Left cardiac atrium (tissue), 4 donors: ENCODE measurements around the gene PAGE2B. TPM values are rescaled to one million over a fixed set of nuclear protein-coding genes. Genes with fewer than 3 reads are reported as not detected.
"Not testable (repeated sequence)": the region's sequence is repeated elsewhere in the genome, so short reads cannot be mapped to it uniquely, and the experiment has no call there.

Source experiments
- ATAC-seq, 2 donors: fragments of 200-7000 bp; cut with Tn5 transposase; one replicate each; pipeline ENCODE4 v1.9.1; 2020; ENCODE audit warnings: mild to moderate bottlenecking in 2 of 2, moderate library complexity in 2 of 2
- DNase-seq: peaks from one replicate; pipeline ENCODE4 v3.0.0-alpha.2; 2020
- intact Hi-C, 2 donors: fragments of 100-400 bp; cut with DNase I; formaldehyde crosslinking; loops; one replicate each; pipeline versions ENCODE4 v1.14.1 to v1.15.1; 2022 to 2023
- long read RNA-seq: library from polyadenylated mRNA; unstranded; transcript quantifications from one replicate; pipeline ENCODE4 v2.0.0, GENCODE V29; 2021
- total RNA-seq, 2 donors: library from RNA; stranded (reverse); fragmentation: NEBNext Ultra II Directional; extraction: Animal tissue kit (Norgen Biotek cat#: 25700); gene quantifications; one replicate each; pipeline ENCODE4 v1.2.1, GENCODE V29; 2021
- donor health status: DM: no; HTN: yes; CAD: no.
- donor health status: DM: no; HTN: yes; CAD: no; lungs with severe emphysema.
- donor health status: DM: yes; HTN: yes; CAD: no.
- donor health status: Dilated cardiomyopathy.

PAGE2B gene, protein sequence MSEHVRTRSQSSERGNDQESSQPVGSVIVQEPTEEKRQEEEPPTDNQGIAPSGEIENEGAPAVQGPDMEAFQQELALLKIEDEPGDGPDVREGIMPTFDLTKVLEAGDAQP
- total RNA-seq: not detected
- long read RNA-seq: 0 reads

DNA sequence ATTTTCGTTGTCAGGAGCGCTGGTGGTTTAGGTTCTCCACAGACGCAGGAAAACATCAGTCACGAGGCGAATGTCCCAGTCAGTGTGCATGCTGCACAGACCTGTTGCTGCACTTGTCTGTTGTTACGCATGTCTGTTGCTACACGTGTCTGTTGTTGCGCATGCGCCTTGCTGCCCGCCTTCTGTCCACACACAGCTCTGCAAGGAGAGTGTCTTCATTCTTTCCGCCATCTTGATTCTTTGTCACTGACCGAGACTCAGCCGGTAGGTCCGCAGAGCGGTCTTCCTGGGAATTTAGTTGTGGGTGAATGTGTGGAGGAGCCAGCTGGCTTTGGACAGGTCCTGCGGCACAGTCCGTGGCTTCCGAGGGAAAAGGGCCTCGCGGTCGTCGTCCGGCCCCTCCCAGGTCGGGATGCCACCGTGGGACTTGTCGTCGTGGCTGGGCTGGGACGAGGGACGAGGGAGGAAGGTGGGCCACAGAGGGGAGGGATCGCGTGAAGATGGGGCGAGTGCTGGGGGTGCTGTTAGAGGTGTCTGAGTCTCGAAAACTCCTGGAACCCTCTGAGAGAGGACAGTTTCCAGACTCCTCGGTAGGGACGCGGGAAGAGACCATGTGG, at the start of gene PAGE2B:
TSS of gene PAGE2B (plus strand) at position 180 of the 617 bp plus-strand sequence. CDS start 1,012 bp downstream, outside the sequence.
- no peak for DNase-seq
- intact Hi-C loops: no loop called here
- no peak for ATAC-seq

DNA sequence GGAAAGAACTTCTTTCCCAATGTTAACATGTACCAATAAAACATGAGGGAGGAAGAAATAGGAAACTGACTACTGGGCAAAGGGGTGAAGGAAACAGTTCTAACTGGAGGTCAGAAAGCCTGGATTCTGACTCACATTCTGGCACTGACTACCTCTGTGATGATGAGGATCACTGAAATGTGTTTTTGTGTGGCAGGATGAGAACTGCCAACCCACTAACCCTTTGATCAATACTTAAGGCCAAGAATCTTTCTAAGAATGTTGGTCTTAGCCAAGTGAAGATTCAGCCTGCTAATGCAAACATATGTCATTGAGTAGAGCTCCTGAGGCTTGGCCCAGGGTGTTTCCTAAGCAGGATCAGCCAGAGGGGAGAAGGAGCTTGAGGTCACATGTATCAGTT, 48.7 kb upstream of the PAGE2B start:
- DNase-seq (no peak), ATAC-seq (no peak)
- intact Hi-C loops: no loop called here

DNA sequence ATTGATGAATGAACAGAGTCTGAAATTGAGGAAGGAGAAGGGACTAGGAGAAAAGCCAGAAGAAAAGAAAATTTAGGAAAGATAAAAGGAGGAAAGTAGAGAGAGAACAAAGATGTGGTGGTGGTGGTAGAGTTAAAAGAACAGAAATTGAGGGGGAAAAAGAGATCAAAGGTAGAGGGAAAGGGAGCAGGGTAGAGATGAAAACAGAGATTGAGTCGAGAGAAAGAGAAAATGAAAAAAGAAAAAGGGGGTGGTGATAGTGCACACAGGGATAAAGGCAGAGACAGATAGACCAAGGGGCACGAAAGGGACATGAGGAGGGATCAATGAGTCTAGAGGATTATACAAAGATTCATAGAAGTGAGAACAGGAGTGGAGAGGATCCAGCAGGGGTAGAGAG, 48.0 kb upstream of the PAGE2B start:
- ATAC-seq: no peak
- intact Hi-C loops: no loop called here
- DNase-seq: no peak

DNA sequence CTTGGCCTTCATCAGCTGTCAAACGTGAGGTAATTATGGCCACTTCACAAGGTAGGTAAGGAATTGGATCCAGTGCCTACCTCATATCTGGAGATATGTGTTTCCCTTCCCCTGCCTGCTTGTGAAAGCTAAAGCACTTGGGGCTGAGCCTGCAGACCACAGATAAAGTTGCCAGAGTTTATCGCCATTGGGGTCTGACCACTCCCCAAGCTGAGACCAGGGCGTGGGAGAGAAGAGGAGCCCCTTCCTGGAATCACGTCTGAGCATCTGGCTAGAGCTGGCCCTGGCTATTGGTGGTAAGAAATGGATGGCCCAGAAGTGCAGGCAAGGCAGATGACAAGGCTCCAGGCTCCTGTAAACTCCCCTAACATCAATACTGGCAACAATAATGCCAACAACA, 46.8 kb upstream of the PAGE2B start:
- DNase-seq: no peak
- no peak for ATAC-seq
- intact Hi-C loops: no loop called here

DNA sequence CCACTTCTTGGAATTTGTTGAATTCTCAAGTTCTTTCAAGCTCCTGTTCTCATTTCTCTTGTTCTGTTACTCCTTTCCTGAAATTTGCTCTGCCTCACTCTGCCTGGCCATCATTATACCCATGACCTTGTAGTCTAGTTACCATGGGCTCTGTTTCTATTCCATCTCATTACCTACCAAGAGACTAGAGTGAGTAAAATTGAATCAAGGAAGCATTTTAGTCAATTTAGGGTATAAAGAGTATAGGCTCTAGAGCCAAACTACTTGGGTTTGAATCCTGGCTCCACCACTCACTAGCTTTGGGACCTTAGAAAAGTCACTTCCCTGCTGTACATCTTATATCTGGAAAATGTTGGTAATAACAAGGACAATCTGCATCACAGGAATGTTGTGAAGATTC, 46.2 kb upstream of the PAGE2B start:
- no peak for DNase-seq
- ATAC-seq: no peak
- intact Hi-C loops: no loop called here

DNA sequence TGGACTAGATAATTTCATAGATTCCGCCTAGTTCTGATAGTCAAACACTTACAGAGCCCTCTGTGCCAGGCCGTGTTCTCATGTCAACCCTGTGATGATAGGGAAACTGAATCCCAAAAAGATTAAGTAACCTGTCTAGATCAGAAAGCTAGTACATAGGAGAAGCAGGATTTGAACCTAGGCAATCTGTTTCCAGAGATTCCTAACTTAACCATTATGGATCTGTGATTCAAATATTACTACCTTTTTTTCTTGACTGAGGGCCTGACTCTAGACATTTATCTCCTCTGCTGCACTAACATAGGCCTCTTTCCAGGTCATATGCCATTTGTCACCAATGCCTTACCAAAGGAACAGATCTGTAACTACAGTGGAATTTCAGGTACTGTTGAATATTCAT, 45.5 kb upstream of the PAGE2B start:
- intact Hi-C loops: no loop called here
- no peak for ATAC-seq
- DNase-seq: no peak

DNA sequence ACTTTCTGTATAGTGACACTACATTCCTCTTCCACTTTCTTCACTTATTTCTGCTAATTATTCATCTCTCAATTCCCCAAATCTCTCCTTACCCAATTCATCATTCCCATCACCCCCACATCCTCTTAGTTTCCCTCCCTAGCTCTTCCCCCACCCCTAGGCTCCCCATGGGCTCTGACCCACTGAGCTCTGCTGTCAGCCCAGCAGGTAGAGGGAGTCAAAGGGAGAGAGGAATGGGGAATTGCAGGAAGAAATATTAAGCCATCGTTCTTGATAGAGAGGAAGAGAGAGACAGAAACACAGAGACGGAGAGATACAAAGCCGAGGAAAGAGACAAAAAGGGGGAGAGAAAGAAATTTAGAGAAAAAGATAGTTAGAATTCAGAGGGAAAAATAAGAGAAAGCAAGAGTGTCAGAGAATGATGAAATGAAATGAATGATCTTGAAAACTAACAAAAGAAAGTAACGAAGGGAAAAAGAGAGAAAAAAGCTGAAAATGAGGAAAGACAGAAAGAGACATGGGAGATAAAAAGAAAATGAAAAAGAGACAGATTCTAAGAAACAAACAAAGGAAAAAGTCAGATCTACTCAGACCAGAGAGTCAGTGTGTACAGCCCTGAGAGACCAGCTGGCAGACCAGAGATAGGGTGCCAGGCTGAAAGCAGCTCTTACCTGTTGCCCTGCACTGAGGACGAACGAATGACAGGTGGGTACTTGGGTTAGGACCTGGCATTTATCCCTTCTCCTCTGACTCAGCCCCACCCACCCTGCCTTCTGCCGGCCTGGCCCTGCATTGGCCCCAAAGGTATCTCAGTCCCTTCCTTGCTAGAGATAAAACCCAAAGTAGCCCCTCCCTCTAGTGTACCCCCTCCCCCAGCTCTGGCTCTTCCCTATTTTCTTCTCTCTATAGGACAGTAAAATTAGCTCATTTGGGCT, 44.3 kb upstream of the PAGE2B start, which contains the start of gene ALAS2:
TSS of gene ALAS2 (minus strand) at position 707 of the 935 bp plus-strand sequence. CDS start 4,977 bp downstream, outside the sequence.
- ATAC-seq (no peak), DNase-seq (no peak)
- intact Hi-C loops: no loop called here

DNA sequence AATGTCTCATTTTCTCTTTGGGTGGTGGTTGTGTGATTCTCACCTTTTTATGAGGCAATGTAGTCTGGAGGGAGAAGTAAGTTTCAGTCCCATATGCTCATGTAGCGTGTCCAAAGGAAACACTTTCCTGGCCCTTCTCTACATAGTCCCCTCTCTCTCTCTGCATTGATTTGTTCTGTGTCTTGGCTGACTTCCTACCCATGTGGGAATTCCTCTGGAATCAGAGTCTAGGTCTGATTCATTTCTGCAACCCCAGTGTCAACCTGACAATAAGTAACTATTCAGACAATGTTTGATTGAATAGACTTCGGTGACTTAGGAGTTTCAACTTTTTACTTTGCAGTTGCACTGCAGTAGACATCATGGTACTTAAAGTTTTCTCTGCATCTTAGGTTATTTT, 41.4 kb upstream of the PAGE2B start:
- intact Hi-C loops: no loop called here
- DNase-seq (no peak), ATAC-seq (no peak)

DNA sequence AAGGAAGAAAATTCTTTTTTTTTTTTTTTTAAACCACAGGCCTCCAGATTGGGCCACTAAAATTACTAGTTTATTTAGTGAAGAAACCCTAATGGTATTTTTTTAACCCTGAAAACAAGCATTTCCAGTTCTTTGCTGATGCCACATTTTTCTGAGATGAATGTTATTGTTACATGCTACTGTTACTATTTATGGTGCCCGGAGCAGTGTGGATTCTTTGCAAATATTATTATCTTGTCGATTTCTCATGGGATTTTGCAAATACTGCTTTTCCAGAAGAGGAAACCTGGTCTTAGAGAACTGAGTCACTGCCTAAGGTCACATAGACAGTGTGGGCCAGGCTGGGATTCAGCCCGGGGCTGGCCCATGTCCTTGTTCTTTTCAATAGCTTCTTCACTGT, 35.4 kb upstream of the PAGE2B start:
- intact Hi-C loops: no loop called here
- ATAC-seq (no peak), DNase-seq (no peak)

DNA sequence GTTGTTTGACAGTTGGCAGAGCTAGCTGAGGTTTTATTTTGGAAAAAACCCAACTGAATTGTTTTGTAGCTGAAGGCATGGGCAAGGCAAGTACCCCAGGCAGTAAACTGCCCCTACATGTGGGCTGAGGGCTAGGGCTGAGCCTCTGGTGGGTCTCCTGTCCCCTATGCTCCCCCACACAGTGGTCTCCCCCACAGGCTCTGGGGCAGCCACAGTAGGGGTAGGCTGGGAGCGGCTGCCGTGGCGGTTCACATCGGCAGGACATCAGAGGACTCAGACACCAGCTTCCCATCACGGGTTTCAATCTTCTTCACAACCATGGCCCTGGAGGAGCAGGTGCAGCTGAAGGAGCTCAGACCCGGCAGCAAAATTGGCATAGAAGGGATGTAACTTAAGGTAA, 33.3 kb upstream of the PAGE2B start:
- ATAC-seq (no peak), DNase-seq (no peak)
- intact Hi-C loops: no loop called here

DNA sequence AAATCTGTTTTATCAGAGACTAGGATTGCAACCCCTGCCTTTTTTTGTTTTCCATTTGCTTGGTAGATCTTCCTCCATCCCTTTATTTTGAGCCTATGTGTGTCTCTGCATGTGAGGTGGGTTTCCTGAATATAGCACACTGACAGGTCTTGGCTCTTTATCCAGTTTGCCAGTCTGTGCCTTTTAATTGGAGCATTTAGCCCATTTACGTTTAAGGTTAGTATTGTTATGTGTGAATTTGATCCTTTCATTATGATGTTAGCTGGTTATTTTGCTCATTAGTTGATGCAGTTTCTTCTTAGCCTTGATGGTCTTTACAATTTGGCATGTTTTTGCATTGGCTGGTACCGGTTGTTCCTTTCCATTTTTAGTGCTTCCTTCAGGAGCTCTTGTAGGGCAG, 24.2 kb upstream of the PAGE2B start:
- intact Hi-C loops: loop anchor here in 1 of 2 donors (10.0 kb wide), 1 partner anchor 156 kb away; no protein-coding TSS in a partner anchor
- not testable (repeated sequence) for DNase-seq, ATAC-seq

DNA sequence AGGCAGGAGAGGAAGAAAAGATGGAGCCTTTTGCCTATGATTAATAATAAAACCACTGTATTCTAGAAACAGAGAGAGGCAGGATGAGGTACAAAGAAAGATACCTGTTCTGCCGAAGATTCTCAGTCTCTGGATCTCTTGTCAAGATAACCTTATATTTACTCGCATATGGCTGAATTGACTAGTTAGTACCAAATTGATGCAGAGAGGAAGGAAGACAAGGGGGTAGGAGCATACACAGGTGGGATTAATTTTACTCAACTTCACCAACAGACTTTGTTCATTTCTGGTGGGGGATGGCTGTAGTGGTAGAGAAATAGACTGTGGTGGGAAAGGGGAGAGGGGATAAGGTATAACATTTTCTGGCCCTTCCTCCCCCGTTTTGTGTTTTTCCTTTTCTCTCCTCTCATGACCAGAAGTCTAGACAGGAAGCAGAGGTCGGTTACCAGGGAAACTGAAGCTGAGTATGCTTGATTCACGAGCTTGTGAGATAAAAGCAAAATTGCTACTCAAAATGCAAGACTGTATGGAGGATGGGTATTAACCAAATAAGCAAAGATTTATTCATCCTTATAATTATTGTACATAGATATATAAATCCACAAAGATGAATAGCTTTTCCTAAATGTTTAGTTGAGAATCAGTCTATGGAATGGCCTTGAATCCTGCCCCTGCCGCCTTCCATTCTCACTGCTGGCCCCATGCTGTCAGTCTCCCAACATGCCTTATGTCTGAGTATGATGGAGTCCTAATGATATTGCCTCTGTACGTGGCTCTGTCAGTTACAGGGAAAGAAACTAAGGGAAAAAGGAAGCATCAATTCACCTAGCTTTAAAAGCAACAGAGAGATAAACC, 17.8 kb upstream of the PAGE2B start:
- ATAC-seq (peak; percentile 30 to 57), DNase-seq (no peak)
- intact Hi-C loops: loop anchor here (5.0 to 10.0 kb wide), 2 partner anchors 162 to 1740 kb away; no protein-coding TSS in a partner anchor

DNA sequence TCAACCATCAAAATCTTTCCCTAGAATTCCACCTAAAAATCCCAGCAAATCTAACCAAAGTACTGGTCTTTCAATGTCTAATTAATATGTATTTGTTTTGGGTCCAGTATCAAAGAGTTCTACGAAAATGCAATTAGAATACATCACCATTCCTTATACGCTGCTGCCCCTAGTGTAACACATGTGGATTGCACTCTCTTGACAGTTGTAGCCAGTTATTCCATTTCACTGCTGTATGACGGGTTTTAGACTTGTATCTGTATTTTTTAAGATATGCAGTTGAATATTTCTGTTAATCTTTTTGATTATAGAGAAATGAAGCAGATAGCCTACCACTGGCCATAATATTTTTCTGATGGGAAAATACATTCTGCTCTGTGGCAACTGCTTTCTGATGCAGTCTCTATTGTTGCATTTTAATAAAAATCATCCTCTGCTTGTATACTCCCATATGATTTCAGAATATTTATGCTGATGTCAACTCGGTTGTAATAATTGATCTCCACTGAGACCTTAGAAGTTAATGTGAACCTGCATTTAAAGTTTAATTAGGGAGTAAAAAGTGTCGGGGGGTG, 17.1 kb upstream of the PAGE2B start:
- DNase-seq (no peak), ATAC-seq (peak; percentile 79 to 82)
- intact Hi-C loops: loop anchor here (5.0 to 10.0 kb wide), 2 partner anchors 163 to 1740 kb away; no protein-coding TSS in a partner anchor

DNA sequence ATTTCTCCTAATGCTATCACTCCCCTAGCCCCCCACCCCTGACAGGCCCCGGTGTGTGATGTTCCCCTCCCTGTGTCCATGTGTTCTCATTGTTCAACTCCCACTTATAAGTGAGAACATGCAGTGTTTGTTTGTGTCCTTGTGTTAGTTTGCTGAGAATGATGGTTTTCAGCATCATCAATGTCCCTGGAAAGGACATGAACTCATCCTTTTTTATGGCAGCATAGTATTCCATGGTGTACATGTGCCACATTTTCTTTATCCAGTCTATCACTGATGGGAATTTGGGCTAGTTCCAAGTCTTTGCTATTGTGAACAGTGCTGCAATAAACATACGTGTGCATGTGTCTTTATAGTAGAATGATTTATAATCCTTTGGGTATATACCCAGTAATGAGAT, 7.7 kb upstream of the PAGE2B start:
- ATAC-seq, DNase-seq, intact Hi-C loops: not testable (repeated sequence)

DNA sequence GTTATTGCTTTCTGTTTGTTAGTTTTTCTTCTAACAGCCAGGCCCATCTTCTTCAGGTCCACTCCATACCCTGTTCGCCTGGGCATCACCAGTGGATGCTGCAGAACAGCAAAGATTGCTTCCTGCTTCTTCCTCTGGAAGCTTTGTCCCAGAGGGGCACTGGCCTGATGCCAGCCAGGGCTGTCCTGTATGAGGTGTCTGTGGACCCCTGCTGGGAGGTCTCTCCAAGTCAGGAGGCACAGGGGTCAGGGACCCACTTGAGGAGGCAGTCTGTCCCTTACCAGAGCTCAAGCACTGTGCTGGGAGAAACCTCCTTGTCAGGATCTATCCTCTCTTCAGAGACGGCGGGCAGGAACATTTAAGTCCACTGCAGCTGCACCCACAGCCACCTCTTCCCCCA, 2.5 kb upstream of the PAGE2B start:
- ATAC-seq (no peak), DNase-seq (no peak)

DNA sequence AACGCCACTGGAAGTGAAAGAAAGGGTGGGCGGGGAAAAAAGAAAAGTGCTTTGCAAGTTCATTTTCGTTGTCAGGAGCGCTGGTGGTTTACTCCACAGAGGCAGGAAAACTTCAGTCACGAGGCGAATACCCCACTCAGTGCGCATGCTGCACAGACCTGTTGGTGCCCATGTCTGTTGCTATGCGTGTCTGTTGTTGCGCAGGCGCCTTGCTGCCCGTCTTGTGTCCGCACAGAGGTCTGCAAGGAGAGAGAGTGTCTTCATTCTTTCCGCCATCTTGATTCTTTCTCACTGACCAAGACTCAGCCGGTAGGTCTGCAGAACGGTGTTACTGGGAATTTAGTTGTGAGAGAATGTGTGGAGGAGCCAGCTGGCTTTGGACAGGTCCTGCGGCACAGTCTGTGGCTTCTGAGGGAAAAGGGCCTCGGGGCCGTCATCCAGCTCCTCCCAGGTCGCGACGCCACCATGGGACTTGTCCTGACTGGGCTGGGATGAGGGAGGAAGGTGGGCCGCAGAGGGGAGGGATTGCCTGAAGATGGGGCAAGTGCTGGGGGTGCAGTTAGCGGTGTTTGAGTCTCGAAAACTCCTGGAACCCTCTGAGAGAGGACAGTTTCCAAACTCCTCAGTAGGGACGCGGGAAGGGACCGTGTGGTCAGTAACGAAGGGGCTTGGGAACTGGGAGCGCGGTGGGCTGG, 14.1 kb downstream of the PAGE2B start, which contains the start of gene PAGE2:
TSS of gene PAGE2 (plus strand) at position 224 of the 695 bp plus-strand sequence. CDS start 1,003 bp downstream, outside the sequence.
- ATAC-seq: no peak
- no peak for DNase-seq
- intact Hi-C loops: no loop called here

More for the DNA sequence above, 2.5 kb upstream of the PAGE2B start:
- intact Hi-C loops: no loop called here

DNA sequence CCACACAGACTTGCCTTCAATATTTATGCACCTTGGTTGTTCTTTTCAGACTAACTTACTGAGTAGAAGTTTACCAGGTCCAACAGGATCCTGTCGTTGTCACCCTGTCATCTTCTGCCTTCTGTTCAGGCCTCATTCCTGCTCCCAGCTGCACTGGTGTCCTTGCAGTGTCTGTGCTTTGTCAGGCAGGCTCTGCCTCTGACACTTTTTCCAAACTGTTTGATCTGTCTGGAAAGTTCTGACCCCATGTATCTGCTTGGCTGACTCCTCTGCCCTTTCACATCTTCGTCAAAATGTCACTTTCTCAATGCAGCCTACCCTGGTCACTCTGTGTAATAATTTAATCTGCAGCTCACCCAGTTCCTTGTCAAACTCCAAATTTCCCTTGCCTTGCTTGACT, 23.9 kb downstream of the PAGE2B start:
- ATAC-seq: no peak
- intact Hi-C loops: no loop called here
- no peak for DNase-seq

DNA sequence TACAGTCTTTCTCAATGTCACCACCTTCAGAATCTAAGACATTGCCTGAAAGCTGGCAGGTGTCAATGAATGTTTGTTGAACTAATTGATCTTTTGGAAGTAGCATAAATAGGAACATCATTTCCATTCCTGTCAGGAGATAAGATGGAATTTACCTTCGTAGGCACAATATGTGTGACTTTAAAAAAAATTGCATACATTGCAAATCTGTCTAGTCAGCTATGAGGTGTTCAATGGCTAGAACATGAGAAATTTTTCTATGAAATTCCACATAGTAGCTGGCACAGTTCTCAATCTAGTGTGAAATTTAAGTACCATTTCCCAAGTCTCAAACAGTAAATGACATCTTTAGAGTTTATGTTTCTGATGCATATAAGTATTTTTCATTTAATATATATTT, 24.3 kb downstream of the PAGE2B start:
- no peak for ATAC-seq
- no peak for DNase-seq
- intact Hi-C loops: no loop called here
